HG03457 (cell line): ENCODE results near the gene ERVFRD-1.
"Not testable (repeated sequence)": the region's sequence is repeated elsewhere in the genome, so short reads cannot be mapped to it uniquely, and the experiment has no call there.

Experiments
- ATAC-seq: cut with Tn5 transposase; IDR thresholded peaks from one replicate; pipeline ENCODE4 v1.9.1; 2021; ENCODE audit warnings: moderate number of reproducible peaks; ENCODE audit not compliant: unreplicated experiment

Gene ERVFRD-1

DNA sequence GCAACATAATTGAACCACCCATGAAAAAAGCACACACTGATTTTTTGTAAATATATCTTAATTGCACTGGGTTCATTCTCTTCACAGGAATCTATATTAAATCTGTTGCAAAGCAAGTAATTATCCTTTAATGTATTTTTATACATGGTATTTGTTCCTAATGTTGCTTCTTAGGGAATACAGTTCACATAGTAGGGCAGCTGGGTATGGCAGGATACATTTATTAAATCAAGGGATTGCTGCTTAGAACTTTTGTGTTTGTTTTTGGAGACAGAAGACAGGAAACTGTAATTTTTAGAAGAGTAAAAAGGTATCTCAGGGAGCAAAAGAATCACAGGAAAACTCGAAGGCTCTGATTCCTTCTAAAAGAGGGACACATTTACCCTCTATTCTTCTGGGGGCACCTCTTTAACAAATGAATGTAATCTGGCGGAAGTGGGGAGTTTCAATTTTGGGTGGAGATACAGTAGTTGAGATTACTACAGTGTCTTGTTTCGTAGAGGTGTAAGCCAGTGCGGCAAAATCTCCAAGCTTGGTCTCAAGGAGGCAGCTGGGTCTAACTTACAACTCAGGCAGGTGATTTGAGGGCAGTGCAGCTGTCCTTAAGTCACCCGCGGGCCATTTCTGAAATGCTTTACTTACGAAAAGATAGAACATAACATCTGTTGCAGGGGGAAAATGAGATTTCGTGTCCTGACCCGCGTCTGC is 18.7 kb downstream of the ERVFRD-1 start:
- peak; percentile 18 for ATAC-seq

DNA sequence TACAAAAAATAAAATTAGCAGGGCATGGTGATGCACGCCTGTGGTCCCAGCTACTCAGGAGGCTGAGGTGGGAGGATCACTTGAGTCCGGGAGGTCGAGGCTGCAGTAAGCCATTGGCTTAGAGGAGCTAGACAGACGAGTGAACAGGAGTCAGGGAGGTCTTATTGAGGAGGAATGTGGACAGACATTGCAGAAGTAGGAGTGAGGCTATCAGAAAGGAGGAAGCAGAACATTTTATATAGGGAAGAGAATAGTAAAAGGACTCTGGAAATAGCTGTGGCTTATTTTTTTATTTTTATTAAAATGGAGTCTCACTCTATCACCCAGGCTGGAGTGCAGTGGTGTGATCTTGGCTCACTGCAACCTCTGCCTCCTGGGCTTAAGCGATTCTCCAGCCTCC is 20.4 kb downstream of the ERVFRD-1 start:
- ATAC-seq = not testable (repeated sequence)

DNA sequence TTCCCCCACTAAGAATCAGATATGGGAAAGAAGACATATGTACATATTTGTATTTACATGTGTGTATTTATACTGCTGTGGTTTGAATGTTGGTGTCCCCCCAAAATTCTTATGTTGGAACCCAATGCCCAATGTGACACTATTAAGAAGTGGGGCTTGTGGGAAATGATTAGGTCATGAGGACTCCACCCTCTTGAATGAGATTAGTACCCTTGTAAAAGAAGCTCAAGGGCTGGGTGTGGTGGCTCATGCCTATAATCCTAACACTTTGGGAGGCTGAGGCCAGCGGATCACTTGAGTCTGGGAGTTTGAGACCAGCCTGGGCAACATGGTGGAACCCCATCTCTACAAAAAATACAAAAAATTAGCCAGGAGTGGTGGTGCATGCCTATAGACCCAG is 21.8 kb downstream of the ERVFRD-1 start:
- ATAC-seq = no peak

DNA sequence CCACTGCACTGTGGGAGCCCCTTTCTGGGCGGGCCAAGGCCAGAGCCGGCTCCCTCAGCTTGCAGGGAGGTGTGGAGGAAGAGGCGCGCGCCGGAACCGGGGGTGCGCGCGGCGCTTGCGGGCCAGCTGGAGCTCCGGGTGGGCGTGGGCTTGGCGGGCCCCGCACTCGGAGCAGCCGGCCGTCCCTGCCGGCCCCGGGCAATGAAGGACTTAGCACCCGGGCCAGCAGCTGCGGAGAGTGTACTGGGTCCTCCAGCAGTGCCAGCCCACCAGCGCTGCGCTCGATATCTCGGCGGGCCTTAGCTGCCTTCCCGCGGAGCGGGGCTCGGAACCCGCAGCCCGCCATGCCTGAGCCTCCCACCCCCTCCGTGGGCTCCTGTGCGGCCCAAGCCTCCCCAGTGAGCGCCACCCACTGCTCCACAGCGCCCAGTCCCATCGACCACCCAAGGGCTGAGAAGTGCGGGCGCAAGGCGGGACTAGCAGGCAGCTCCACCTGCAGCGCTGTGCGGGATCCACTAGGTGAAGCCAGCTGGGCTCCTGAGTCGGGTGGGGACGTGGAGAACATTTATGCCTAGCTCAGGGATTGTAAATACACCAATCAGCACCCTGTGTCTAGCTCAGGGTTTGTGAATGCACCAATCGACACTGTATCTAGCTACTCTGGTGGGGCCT is 24.2 kb downstream of the ERVFRD-1 start:
- ATAC-seq = not testable (repeated sequence)

DNA sequence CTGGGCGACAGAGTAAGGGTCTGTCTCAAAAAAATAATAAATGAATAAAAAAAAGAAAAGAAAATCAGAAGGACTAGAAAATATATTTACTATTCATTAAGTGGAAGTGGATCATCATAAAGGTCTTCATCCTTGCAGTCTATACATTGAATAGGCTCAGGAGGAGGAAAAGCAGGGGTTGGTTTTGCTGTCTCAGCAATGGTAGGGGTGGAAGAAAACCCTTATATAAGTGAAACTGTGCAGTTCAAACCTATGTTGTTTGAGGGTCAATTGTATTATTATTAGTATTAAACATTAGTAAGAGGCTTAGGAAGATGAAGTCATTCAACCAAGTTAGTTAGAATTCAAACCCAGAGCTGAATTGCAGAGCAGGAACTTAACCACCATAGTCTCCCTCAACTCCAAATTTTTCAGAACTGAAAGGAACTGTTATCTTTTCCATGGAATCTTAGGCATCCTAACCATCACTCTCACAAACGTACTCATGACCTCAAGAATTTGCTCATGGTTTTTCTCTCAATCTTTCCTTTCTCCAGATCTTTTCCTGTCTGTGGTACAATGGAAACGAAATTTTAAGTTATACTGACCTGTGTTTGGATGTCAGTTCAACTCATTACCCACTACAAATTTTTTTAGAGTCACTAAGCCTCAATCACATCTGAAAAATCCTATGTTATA is 25.6 kb downstream of the ERVFRD-1 start:
- ATAC-seq = no peak

DNA sequence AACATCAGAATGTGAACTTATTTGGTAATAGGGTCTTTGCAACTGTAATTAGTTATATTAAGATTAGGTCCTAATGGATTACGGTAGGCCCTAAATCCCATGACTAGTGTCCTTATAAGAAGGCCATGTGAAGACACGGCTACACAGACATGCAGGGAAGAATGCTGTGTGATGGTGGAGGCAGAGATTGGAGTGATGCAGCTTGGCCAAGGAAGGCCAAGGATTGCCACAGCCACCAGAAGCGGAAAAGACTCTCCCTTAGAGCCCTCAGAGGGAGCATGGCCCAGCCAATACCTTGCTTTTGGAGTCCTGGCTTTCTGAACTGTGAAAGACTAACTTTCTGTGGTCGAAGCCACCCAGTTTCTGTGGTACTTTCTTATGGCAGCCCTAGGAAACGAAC is 27.6 kb downstream of the ERVFRD-1 start:
- ATAC-seq = no peak

DNA sequence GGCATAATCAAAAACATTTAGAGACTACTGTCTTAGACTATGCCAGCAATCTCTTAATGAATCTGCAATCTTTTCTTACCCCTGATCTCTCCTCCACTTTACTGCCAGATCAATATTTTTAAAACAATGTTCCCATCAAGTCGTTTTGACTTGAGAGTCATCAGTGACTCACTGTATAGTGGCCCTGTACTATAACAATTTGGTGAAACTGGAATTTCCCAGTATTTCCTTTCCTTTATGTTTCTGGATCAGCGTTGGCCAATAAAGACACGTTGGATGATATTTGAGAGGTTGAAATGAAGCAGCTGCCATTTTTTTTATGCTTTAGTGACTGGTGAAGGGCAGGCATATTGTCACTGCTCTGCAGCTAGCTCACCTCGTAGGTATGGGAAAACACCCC is 28.0 kb downstream of the ERVFRD-1 start:
- ATAC-seq = no peak

DNA sequence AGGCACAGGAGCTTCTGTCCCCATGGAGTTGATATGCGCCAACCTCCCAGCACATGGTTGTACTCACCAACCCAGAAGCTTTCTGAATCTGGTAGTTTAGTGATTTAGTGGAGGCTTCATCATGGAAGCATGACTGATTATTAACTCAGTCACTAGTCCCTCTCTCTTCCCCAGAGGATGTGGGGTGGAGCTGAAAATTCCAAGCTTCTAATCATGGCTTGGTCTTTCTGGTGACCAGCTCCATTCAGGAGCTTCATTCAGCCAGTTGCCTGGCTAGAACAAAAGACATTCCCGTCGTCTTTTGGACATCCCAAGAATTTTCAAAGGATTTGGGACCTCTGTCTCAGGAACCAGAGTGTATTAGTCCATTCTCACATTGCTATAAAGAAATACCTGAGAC is 31.2 kb downstream of the ERVFRD-1 start:
- ATAC-seq = no peak

DNA sequence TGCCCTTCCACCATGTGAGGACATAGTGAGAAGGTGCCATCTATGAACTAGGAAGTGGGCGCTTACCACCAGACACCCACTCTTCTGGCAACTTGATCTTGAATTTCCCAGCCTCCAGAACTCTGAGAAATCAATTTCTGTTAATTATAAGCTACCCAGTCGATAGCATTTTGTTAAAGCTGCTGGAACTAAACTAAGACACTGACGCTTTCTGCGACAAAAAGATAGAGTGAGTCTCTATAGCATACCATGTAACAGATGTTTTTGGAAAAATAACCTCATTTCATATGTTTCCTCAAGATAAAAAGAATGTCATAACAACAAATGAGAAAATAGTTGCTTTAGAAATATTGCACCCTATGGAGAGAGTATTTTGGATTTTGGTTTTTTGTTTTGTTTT is 33.3 kb downstream of the ERVFRD-1 start:
- no peak for ATAC-seq

DNA sequence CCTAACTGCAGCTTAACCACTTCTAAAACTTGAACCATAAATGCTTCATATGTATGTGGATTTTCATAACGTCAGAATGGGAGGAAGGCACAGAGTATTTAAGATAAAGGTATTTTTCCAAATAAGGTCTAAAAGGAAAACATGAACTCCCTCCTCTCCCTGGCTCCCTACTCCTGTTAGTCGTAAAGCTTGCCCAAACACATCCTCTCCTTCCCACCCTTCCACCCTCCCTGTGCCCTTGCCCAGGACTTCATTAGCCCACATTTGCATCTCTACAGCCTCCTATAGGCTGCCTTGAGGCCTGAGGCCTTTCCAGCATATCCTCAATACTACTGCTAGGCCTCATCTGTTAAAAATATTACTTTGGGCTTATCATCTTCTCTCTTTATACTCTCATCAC is 35.0 kb downstream of the ERVFRD-1 start:
- ATAC-seq = no peak

DNA sequence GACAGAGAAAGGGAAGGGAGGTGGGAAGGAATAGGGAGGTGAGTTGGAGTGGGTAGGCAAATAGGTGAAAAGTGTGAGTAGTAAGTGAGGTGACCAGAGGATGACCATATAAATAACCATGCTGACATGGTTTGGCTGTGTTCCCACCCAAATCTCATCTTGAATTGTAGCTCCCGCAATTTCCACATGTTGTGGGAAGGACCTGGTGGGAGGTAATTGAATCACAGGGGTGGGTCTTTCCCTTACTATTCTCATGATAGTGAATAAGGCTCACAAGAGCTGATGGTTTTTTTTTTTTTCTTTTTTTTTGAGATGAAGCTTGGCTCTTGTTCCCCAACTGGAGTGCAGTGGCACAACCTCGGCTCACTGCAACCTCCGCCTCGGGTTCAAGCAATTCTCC is 39.4 kb downstream of the ERVFRD-1 start:
- no peak for ATAC-seq

DNA sequence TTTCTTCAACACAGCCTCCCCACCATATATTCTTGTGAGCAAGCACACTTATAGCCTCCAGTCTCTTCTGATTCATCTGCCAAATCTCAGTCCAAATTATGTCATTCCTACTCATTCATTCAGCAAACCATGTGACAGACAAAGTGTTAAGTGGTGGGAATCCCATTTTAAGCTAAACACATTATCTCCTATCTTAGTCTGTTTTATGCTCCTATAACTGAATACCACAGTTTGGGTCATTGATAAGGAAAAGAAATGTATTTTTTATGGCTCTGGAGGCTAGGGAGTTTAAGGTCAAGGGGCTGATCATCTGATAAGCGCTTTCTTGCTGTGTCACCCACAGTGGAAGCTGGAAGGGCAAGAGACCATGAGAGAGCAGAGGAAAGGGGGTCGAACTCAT is 41.8 kb downstream of the ERVFRD-1 start:
- no peak for ATAC-seq

DNA sequence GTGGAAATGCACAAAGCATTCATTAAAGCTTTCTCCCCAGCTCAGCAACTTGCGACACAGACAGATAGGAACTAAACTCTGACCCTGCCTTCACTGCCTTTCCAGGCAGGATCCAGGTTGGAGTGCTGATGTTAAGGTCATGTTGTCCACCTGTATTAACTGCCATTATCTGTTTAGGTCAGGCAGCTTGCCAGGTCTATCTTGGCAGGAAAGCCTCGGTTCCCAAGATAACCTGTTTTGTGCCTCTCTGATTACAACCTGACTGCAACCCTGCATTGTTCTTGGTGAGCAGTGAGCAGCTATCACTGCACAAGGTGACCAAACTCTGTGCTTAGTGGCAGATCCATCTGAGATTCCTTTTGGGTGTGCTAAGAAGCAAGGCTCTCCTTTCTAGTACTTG is 44.2 kb downstream of the ERVFRD-1 start:
- no peak for ATAC-seq

DNA sequence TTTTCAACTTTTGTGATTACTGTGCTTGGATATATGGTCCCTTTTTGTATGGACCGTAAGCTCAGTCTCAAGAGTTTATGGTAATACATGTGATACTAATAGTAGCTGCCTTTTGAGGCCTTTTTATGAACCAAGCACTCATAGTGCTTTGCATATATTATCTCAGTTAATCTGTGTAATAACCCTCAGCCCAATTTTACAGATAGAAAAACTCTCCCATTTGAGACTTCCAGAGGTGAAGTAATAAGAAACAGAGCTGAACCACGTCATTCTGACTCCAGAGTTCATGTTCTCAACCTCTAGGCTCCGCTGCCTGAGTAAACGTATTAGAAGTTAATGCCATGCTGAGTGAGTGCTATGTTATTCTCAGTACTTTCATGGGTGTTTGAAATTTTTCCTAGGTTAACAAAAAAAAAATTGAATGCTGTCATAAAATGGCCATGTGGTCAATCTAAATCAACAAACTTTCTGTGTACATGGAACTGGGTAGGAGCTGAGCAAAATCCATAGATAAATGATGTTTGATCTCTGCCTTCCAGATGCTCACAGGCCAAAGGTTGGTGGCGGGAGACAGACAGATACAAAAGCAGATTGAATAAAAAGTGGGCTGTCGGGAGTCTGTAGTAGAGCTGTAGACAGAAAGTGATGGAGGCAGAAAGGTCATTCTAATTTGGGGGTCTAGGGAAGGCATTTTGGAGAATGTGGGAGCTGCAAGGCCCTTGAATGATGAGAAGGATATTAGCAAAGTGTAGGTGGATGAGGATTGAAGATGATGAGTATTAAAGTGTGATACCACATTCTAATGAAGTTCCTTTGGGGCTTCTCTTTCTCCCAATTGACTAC is 44.8 kb downstream of the ERVFRD-1 start:
- no peak for ATAC-seq

DNA sequence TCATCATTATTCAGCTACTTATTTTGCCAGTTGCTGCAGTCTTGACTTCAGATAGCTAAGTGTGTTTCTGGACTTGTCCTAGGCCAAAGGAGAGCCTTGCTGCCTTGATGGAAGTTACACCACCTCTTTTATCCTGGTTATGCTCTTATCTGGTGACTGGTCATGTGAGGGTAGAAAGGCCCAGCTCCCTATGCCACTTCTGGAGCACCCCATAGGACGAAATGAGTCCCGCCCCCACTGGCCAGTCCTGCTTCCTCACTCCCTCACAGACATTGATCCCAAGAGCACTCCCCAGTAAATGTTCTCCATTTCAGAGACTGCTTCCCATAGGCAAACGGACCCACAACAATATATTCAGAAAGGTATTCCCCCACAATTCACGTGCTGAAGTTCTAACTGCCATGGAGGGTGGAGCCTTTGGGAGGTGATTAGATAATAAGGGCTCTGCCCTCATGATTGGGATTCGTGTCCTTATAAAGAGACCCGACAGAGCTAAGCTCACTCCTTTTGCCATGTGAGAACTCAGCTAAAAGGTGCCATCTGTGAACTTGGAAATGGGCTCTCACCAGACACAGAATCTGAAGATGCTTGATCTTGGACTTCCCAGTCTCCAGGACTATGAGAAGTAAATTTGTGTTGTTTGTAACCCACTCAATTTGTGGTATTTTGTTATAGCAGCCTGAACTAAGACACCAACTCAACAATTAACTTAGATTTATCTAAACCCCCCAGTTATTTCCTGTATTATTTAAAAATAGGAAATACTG is 45.9 kb downstream of the ERVFRD-1 start:
- ATAC-seq = no peak

DNA sequence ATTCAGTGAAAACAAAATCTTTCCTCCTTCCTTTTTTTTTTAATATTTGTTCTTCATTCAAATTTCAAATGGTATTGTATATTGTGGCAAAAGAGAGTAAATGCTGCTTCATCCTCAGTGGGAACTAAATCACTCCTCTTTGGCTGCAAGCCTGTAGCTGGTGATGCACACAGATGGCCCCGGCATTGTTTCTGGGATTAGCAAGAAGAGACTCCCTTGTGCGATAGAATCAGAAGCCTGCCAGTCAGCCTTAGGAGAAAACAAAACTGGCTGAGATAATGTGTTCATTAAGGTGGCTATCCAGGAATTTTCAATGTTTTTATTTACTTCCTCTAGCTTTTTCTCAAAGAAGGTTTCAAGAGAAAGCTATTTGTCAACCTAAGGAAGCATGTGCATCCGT is 46.7 kb downstream of the ERVFRD-1 start:
- ATAC-seq = no peak

DNA sequence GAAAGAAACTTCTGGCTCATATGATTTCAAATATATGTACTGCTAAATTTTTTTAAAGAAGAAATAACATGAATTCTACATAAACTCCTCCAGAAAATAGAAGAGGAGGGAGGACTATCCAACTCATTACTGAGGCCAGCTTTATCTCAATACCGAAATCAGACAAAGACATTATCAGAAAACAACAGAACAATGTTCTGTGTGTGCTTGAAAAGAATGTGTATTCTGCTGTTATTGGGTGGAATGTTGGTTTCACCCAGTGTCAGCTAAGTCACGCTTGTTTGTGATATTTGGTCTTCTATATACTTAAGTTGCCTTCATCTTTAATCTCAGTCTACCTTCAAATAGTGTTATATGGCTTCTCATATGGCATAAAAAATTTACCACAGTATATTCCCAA is 48.8 kb downstream of the ERVFRD-1 start:
- ATAC-seq = no peak

DNA sequence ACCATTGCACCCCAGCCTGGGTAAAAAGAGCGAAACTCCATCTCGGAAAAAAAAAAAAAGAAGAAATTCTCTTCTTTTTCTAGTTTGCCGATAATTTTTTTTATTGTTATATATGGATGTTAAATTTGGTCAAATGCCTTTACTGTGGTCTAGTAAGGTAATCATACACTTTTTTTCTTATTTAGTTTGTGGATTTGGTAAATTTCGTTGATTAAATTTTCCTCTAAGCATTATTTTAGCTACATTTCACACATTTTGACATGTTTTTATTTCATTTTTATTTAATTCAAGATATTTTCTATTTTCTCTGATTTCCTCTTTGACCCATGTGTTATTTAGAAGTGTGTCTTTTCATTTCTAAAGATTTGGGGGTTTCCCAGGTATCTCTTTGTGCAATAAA is 49.4 kb downstream of the ERVFRD-1 start:
- ATAC-seq = no peak

DNA sequence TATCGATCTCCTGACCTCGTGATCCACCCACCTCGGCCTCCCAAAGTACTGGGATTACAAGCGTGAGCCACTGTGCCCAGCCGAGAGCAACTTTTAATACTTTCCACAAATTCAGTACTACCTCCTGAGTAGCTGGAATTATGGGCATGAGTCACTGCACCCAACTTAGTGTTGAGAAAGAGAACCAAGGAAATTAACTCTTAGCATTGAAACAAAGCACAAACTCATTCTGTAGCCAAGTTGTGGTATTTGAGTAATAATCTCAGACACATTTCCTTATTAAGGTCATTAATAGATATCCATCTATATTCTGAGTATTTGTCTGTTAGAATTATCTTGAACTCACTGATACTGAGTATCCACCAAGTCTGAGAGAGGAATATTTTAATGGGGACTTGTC is 53.1 kb downstream of the ERVFRD-1 start:
- no peak for ATAC-seq

DNA sequence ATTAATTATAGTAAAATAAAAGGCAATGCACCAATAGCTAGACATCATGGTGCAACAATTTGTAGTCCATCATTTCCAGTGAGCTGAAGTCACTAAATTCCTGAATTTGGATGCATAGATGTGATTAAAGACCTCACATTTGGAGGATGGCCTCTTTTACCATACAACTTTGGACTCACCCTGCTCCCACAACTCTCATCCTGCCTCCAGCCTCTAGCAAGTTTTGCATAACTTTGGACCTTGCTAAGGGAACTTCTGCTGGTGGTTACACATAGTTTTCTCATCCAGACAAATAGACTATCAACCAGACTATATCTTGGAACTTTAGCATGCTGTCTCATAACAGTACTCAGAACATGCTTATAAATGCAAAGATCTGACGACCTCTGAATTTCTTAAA is 54.7 kb downstream of the ERVFRD-1 start:
- ATAC-seq = no peak
